Measurements from ENCODE around the gene CYSTM1. TPM values are rescaled to one million over a fixed set of nuclear protein-coding genes. Genes with fewer than 3 reads are reported as not detected.
"Not testable (repeated sequence)": the region's sequence is repeated elsewhere in the genome, so short reads cannot be mapped to it uniquely, and the experiment has no call there.

Gene CYSTM1
- total RNA-seq, 2 experiments from 2014 or later: 16.0 to 17.0 TPM

GRCh38 chr5:140181525-140181924, 6.5 kb downstream of the CYSTM1 start:
- Mint-ChIP-seq H3K36me3 (no peaks in the 10 kb centered on the region), H3K27me3 (no peaks in the 10 kb centered on the region), H3K4me1 (peaks cover 6% of the 10 kb centered on the region), H3K27ac (no peak overlapping the region), H3K4me3 (no peak overlapping the region), H3K9me3 (no peaks in the 10 kb centered on the region)
- DNase-seq: no peak

GRCh38 chr5:140182075-140182711, 7.2 kb downstream of the CYSTM1 start:
- Mint-ChIP-seq H3K27me3 (no peaks in the 10 kb centered on the region), H3K9me3 (no peaks in the 10 kb centered on the region), H3K27ac (no peak overlapping the region), H3K36me3 (no peaks in the 10 kb centered on the region), H3K4me3 (no peak overlapping the region), H3K4me1 (peaks cover 6% of the 10 kb centered on the region)
- DNase-seq: no peak

- Mint-ChIP-seq H3K27me3 (no peaks in the 10 kb centered on the region), H3K4me1 (peaks cover 3% of the 10 kb centered on the region), H3K9me3 (no peaks in the 10 kb centered on the region), H3K4me3 (no peak overlapping the region), H3K36me3 (no peaks in the 10 kb centered on the region), H3K27ac (no peak overlapping the region)
- DNase-seq: no peak
Observed at GRCh38 chr5:140182803-140183367, 7.9 kb downstream of the CYSTM1 start.

- no peak for DNase-seq
- H3K36me3 Mint-ChIP-seq: peaks cover 4% of the 10 kb centered on the region
- H3K4me1 Mint-ChIP-seq: peaks cover 3% of the 10 kb centered on the region
- H3K9me3 Mint-ChIP-seq: peaks cover 4% of the 10 kb centered on the region
- no peaks in the 10 kb centered on the region for H3K27me3 Mint-ChIP-seq
- H3K27ac Mint-ChIP-seq: no peak overlapping the region
- H3K4me3 Mint-ChIP-seq: no peak overlapping the region
Observed at GRCh38 chr5:140185409-140185808, 10.4 kb downstream of the CYSTM1 start.

GRCh38 chr5:140186267-140186671, 11.3 kb downstream of the CYSTM1 start:
- no peak for DNase-seq
- Mint-ChIP-seq H3K36me3 (peaks cover 4% of the 10 kb centered on the region), H3K4me1 (peaks cover 3% of the 10 kb centered on the region), H3K4me3 (no peak overlapping the region), H3K27me3 (no peaks in the 10 kb centered on the region), H3K27ac (no peak overlapping the region), H3K9me3 (peaks cover 4% of the 10 kb centered on the region)

GRCh38 chr5:140189253-140189652, 14.3 kb downstream of the CYSTM1 start:
- H3K36me3 Mint-ChIP-seq: peaks cover 4% of the 10 kb centered on the region
- DNase-seq: no peak
- H3K27me3 Mint-ChIP-seq: no peaks in the 10 kb centered on the region
- no peaks in the 10 kb centered on the region for H3K4me1 Mint-ChIP-seq
- peaks cover 4% of the 10 kb centered on the region for H3K9me3 Mint-ChIP-seq
- H3K27ac Mint-ChIP-seq: no peak overlapping the region
- no peak overlapping the region for H3K4me3 Mint-ChIP-seq

GRCh38 chr5:140189977-140190871, 15.2 kb downstream of the CYSTM1 start:
- Mint-ChIP-seq H3K27ac (no peak overlapping the region), H3K9me3 (peaks cover 4% of the 10 kb centered on the region), H3K4me1 (no peaks in the 10 kb centered on the region), H3K27me3 (no peaks in the 10 kb centered on the region), H3K4me3 (no peak overlapping the region), H3K36me3 (peaks cover 4% of the 10 kb centered on the region)
- DNase-seq: no peak

GRCh38 chr5:140190872-140191218, 15.9 kb downstream of the CYSTM1 start:
- Mint-ChIP-seq H3K27me3 (no peaks in the 10 kb centered on the region), H3K4me1 (no peaks in the 10 kb centered on the region), H3K4me3 (no peak overlapping the region), H3K36me3 (peaks cover 4% of the 10 kb centered on the region), H3K9me3 (peaks cover 4% of the 10 kb centered on the region), H3K27ac (no peak overlapping the region)
- DNase-seq: no peak

- Mint-ChIP-seq H3K9me3 (peaks cover 4% of the 10 kb centered on the region), H3K4me1 (no peaks in the 10 kb centered on the region), H3K36me3 (peaks cover 4% of the 10 kb centered on the region), H3K27me3 (no peaks in the 10 kb centered on the region), H3K4me3 (no peak overlapping the region), H3K27ac (no peak overlapping the region)
- DNase-seq: no peak
Observed at GRCh38 chr5:140192715-140193430, 17.9 kb downstream of the CYSTM1 start.

GRCh38 chr5:140194662-140195061, 19.7 kb downstream of the CYSTM1 start:
- peaks cover 9% of the 10 kb centered on the region for H3K36me3 Mint-ChIP-seq
- no peak overlapping the region for H3K27ac Mint-ChIP-seq
- no peaks in the 10 kb centered on the region for H3K9me3 Mint-ChIP-seq
- no peaks in the 10 kb centered on the region for H3K4me1 Mint-ChIP-seq
- no peaks in the 10 kb centered on the region for H3K27me3 Mint-ChIP-seq
- no peak for DNase-seq
- H3K4me3 Mint-ChIP-seq: no peak overlapping the region

GRCh38 chr5:140196115-140196814, 21.3 kb downstream of the CYSTM1 start:
- H3K27ac Mint-ChIP-seq: no peak overlapping the region
- no peak for DNase-seq
- H3K36me3 Mint-ChIP-seq: peaks cover 14% of the 10 kb centered on the region
- H3K4me1 Mint-ChIP-seq: no peaks in the 10 kb centered on the region
- H3K9me3 Mint-ChIP-seq: no peaks in the 10 kb centered on the region
- no peaks in the 10 kb centered on the region for H3K27me3 Mint-ChIP-seq
- H3K4me3 Mint-ChIP-seq: no peak overlapping the region

- Mint-ChIP-seq H3K4me3 (no peak overlapping the region), H3K4me1 (no peaks in the 10 kb centered on the region), H3K9me3 (no peaks in the 10 kb centered on the region)
Observed at GRCh38 chr5:140197023-140197422, 22.0 kb downstream of the CYSTM1 start.

GRCh38 chr5:140198915-140199314, 23.9 kb downstream of the CYSTM1 start:
- not testable (repeated sequence) for DNase-seq, H3K9me3 Mint-ChIP-seq, H3K27me3 Mint-ChIP-seq, H3K4me3 Mint-ChIP-seq, H3K4me1 Mint-ChIP-seq, H3K27ac Mint-ChIP-seq
- peaks cover 16% of the 10 kb centered on the region for H3K36me3 Mint-ChIP-seq

More at GRCh38 chr5:140197023-140197422, 22.0 kb downstream of the CYSTM1 start:
- Mint-ChIP-seq H3K27me3 (no peaks in the 10 kb centered on the region), H3K36me3 (peaks cover 16% of the 10 kb centered on the region), H3K27ac (no peak overlapping the region)
- DNase-seq: no peak

- Mint-ChIP-seq H3K4me1 (no peaks in the 10 kb centered on the region), H3K4me3 (no peak overlapping the region)
- DNase-seq: no peak
Observed at GRCh38 chr5:140202078-140202477, 27.1 kb downstream of the CYSTM1 start.

More at GRCh38 chr5:140202078-140202477, 27.1 kb downstream of the CYSTM1 start:
- Mint-ChIP-seq H3K36me3 (peaks cover 19% of the 10 kb centered on the region), H3K9me3 (no peaks in the 10 kb centered on the region), H3K27me3 (peaks cover 3% of the 10 kb centered on the region), H3K27ac (no peak overlapping the region)

Data from activated naive CD8-positive, alpha-beta T cell treated with anti-CD3 and anti-CD28 coated beads for 36 hours (primary cell).